C4-2B (cell line): Measurements from ENCODE around the gene GRHL1.

ENCODE experiments used
- H3K27ac ChIP-seq: fragments of 450-650 bp; 2 replicates; pipeline ENCODE4 v1.5.1; 2017
- ZFX ChIP-seq: fragments of 450-650 bp; IDR thresholded peaks from 2 replicates; pipeline ENCODE4 v1.6.1; 2017
- TF ChIP-seq, protein P1 (sequence below): fragments of 450-650 bp; conservative IDR thresholded peaks from 2 replicates; pipeline ENCODE4 v1.5.1; 2017; ENCODE audit warnings: mild to moderate bottlenecking

GRHL1 gene, protein sequence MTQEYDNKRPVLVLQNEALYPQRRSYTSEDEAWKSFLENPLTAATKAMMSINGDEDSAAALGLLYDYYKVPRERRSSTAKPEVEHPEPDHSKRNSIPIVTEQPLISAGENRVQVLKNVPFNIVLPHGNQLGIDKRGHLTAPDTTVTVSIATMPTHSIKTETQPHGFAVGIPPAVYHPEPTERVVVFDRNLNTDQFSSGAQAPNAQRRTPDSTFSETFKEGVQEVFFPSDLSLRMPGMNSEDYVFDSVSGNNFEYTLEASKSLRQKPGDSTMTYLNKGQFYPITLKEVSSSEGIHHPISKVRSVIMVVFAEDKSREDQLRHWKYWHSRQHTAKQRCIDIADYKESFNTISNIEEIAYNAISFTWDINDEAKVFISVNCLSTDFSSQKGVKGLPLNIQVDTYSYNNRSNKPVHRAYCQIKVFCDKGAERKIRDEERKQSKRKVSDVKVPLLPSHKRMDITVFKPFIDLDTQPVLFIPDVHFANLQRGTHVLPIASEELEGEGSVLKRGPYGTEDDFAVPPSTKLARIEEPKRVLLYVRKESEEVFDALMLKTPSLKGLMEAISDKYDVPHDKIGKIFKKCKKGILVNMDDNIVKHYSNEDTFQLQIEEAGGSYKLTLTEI

DNA sequence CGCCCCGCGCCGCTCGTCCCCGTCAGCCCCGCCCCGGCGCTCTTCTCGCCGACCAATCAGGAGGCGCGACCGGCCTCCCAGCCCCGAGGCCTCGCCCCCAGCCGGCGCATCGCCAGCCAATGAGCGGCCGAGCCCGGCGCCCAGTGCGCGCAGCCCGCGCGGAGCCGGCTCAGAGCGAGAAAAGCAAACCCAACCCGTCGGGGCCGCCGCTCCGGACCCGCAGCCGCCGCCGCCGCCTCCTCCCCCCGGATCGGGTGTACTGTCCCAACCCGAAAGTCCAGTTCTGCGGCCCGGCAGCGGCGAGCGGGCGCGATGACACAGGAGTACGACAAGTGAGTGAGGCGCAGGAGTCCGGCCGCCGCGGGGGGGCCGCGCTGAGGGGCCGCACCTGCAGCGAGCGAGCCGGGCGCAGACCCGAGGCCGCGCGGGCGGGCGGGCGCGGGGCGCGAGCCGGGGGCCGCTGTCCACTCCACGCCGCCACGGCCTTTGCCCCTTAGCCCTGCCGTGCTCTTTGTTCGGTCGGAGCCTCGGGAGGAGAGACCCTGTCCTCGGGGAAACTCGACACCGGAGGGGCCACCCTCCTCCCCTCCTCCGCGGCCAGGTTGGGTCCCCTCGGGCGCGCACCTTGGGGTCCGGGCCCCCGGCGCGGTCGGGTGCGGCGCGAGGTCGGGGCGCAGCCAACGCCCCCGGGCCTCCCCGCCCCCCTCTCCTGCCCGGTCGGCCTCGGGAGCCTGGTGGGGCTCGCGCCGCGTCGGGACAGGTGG lies at the start of gene GRHL1:
GRHL1 (plus strand) TSS at position 172 of the 764 bp plus-strand sequence; CDS start at position 313, 141 bp downstream.
- TF ChIP-seq ZFX, result no peak
- TF ChIP-seq, protein P1, sequence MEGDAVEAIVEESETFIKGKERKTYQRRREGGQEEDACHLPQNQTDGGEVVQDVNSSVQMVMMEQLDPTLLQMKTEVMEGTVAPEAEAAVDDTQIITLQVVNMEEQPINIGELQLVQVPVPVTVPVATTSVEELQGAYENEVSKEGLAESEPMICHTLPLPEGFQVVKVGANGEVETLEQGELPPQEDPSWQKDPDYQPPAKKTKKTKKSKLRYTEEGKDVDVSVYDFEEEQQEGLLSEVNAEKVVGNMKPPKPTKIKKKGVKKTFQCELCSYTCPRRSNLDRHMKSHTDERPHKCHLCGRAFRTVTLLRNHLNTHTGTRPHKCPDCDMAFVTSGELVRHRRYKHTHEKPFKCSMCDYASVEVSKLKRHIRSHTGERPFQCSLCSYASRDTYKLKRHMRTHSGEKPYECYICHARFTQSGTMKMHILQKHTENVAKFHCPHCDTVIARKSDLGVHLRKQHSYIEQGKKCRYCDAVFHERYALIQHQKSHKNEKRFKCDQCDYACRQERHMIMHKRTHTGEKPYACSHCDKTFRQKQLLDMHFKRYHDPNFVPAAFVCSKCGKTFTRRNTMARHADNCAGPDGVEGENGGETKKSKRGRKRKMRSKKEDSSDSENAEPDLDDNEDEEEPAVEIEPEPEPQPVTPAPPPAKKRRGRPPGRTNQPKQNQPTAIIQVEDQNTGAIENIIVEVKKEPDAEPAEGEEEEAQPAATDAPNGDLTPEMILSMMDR, result no peak
- peak within 1 kb of the TSS; percentile 83 for H3K27ac ChIP-seq

DNA sequence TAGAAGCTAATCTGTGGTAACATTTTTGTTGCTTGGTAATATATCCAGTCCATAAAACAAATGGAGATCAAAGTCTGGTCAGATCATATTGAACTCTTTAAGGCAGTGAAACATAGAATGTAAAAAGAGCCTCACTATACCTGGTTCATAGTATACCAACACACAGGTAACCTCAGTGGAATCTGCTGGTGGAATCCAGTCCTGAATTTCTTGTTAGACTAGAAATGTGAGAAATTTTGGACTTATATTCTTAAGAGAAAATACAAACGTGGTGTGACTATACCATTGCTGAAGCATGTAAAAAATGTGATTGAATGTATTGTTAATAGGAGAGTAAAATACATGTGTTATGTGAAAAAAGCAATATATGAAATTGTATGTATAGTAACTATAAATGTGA lies 46.1 kb upstream of the GRHL1 start:
- H3K27ac ChIP-seq, result no peak overlapping the region
- TF ChIP-seq, protein P1, result no peak
- no peak for TF ChIP-seq ZFX

DNA sequence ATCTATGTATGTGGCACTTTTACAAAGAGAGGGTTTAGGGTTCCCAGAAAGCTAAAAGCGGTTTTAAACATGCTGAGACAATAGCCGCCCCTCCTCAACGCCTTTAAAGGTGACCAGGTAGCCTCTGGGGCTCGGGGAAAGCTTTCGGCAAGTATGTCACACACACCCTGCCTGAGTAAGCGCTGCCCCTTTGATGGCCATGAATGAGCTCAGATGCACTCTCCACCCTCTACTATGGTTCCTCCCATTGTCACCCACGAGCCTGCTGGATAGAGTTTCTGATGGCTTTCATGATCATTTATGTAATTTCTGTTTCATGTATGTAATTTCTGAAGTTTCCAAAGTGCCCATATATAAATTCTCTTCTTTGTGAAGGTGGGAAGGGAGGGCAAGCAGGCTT lies 44.1 kb upstream of the GRHL1 start:
- no peak for TF ChIP-seq ZFX
- TF ChIP-seq, protein P1, result no peak
- H3K27ac ChIP-seq, result no peak overlapping the region

DNA sequence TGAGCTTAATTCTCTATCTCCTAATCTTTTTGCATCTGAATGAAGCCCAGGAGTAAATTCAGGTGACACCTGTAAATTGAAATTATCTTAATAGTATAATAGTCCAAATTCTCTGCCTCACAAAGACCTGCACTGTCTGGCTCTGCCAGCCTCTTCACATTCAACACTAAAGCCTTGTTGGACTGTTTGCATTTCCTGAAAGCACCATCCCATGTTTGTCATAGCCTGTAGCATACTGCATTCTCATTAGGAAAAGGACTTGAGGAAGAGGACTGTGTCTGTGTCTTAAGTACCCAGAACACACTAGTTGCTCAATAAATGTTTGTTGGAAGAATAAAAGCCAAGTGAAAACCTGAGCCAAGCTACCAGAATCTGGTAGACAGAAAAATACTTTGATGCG lies 42.9 kb upstream of the GRHL1 start:
- TF ChIP-seq ZFX, result no peak
- TF ChIP-seq, protein P1, result no peak
- no peak overlapping the region for H3K27ac ChIP-seq

DNA sequence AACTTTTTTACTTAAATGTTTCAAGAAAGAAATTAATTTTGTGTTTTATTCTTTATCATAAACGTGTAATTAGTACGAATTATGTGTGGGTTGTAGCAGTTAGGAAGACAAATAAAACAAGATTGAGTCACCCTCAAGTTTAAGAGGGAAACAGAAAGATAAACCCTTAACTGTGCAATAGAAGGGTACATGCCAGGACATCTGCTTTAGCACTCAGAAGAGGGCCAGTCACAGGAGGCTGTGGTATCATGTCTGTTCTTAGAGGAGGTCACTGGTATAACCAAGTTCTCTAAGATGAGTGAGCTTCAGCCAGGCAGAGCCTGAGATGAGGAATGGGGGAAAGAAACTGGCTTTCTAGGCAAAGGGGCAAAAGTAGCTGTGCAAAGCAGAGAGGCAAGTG lies 42.4 kb upstream of the GRHL1 start:
- H3K27ac ChIP-seq, result no peak overlapping the region
- TF ChIP-seq, protein P1, result no peak
- TF ChIP-seq ZFX, result no peak

DNA sequence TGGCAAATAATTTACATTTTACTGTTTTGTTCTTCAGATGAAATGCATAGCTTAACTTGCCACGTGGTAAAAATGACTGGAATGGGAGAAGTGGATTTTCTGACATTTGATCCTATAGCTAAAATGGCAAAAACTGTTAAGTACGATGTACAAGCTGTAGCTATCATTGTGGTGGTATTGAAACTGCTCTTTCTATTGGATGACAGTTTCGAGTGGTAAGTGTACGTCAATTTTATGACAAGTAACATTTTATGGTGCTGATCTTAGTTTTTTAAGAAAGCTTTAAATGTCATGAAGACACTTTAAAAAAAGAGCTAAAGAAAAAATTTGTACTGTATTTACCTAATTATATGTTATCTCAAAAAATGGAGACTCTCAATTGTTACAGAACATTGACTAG lies 40.8 kb upstream of the GRHL1 start:
- no peak for TF ChIP-seq ZFX
- TF ChIP-seq, protein P1, result no peak

DNA sequence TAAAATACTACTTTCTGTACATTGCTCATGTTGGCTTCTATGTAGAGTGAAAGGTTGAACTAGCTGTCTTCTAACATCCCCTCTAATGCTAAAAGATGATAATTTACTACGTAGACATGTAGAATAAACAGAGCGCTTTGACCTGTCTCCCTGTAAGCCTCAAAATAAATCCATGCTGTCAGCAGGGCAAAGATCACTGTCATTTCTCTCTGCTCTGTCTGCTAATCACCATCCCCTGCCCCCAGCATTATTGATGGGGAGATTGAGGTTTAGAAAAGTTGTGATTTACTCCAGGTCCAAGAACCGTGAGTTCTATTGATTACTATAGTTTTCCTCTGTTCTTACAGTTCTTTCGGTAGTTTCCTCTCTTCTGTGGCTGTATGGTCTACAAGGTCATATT lies 39.0 kb upstream of the GRHL1 start:
- TF ChIP-seq ZFX, result no peak
- TF ChIP-seq, protein P1, result no peak
- no peak overlapping the region for H3K27ac ChIP-seq

More for the DNA sequence above, 40.8 kb upstream of the GRHL1 start:
- H3K27ac ChIP-seq, result no peak overlapping the region
